Brain microvascular endothelial cell (primary cell): ENCODE results near the gene PTEN.

Experiments used
- DNase-seq: peaks from one replicate; pipeline ENCODE4 v3.0.0-alpha.2; 2020
- H3K27ac ChIP-seq: fragments of 250-450 bp; sonication (Bioruptor Pico); 2 replicates; pipeline ENCODE4 v1.5.1; 2020; ENCODE audit warnings: mild to moderate bottlenecking, moderate library complexity
- H3K27me3 ChIP-seq: fragments of 250-450 bp; sonication (Bioruptor Pico); replicated peaks from 2 replicates; pipeline ENCODE4 v1.5.1; 2020; ENCODE audit warnings: mild to moderate bottlenecking
- H3K36me3 ChIP-seq: fragments of 250-450 bp; sonication (Bioruptor Pico); replicated peaks from 2 replicates; pipeline ENCODE4 v1.5.1; 2020; ENCODE audit warnings: mild to moderate bottlenecking
- H3K4me3 ChIP-seq: 2 replicates; pipeline ENCODE4 v1.5.1; 2011; ENCODE audit warnings: low read depth, mild to moderate bottlenecking, control low read depth, low read length, moderate library complexity
- CTCF ChIP-seq: IDR thresholded peaks from 2 replicates; pipeline ENCODE4 v1.5.1; 2011; ENCODE audit warnings: low read depth, mild to moderate bottlenecking, moderate library complexity, low read length, control low read depth, inconsistent platforms; ENCODE audit errors: missing control alignments
- in situ Hi-C: cut with HindIII; loops from 2 replicates; pipeline ENCODE4 v1.10.0; 2017; ENCODE audit warnings: low sequenced_read_pairs, low pct_ligation_motif_present

Gene PTEN

GRCh38 chr10:87930141-87930540, 66.7 kb downstream of the PTEN start:
- H3K4me3 ChIP-seq, result no peak overlapping the region
- no peak for DNase-seq
- in situ Hi-C loops, result no loop called here
- no peak overlapping the region for H3K27ac ChIP-seq
- no peak for TF ChIP-seq CTCF
- no peaks in the 10 kb centered on the region for H3K27me3 ChIP-seq
- H3K36me3 ChIP-seq, result peaks cover 2% of the 10 kb centered on the region

GRCh38 chr10:87930934-87931835, 67.8 kb downstream of the PTEN start:
- Histone ChIP-seq H3K36me3 (peaks cover 4% of the 10 kb centered on the region), H3K4me3 (no peak overlapping the region), H3K27ac (peak overlapping the region; percentile 55), H3K27me3 (no peaks in the 10 kb centered on the region)
- DNase-seq, result no peak
- in situ Hi-C loops, result no loop called here
- no peak for TF ChIP-seq CTCF

- no peak for DNase-seq
- H3K36me3 ChIP-seq, result peaks cover 4% of the 10 kb centered on the region
- peak overlapping the region; percentile 55 for H3K27ac ChIP-seq
- no peak overlapping the region for H3K4me3 ChIP-seq
- no peak for TF ChIP-seq CTCF
- no peaks in the 10 kb centered on the region for H3K27me3 ChIP-seq
- in situ Hi-C loops, result no loop called here
Measured at GRCh38 chr10:87931836-87932230, 68.4 kb downstream of the PTEN start.

- in situ Hi-C loops, result no loop called here
- DNase-seq, result no peak
- Histone ChIP-seq H3K4me3 (no peak overlapping the region), H3K36me3 (peaks cover 4% of the 10 kb centered on the region), H3K27me3 (no peaks in the 10 kb centered on the region), H3K27ac (no peak overlapping the region)
- no peak for TF ChIP-seq CTCF
Measured at GRCh38 chr10:87935290-87936141, 72.1 kb downstream of the PTEN start.

- Histone ChIP-seq H3K36me3 (peaks cover 2% of the 10 kb centered on the region), H3K27me3 (no peaks in the 10 kb centered on the region), H3K4me3 (no peak overlapping the region), H3K27ac (no peak overlapping the region)
- no peak for TF ChIP-seq CTCF
- DNase-seq, result no peak
- in situ Hi-C loops, result no loop called here
Measured at GRCh38 chr10:87940210-87940609, 76.8 kb downstream of the PTEN start.
